Stimulated activated CD8-positive, alpha-beta memory T cell treated with anti-CD3 and anti-CD28 coated beads, Interleukin-4, amount 100 ng/mL, for 48 hours (primary cell): ENCODE measurements around the gene UROS.

ENCODE experiments used
- DNase-seq: peaks from one replicate; pipeline ENCODE4 v3.0.0-alpha.2; 2020

Gene UROS

GRCh38 chr10:125757742-125758141, 65.3 kb downstream of the UROS start:
- no peak for DNase-seq

GRCh38 chr10:125756853-125757487, 66.1 kb downstream of the UROS start:
- no peak for DNase-seq

GRCh38 chr10:125756196-125756595, 66.9 kb downstream of the UROS start:
- no peak for DNase-seq

GRCh38 chr10:125747417-125747816, 75.6 kb downstream of the UROS start:
- DNase-seq = no peak

- DNase-seq = no peak
These were observed 78.1 kb downstream of the UROS start for GRCh38 chr10:125744909-125745308.

- DNase-seq = no peak
These were observed 80.6 kb downstream of the UROS start for GRCh38 chr10:125742465-125742864.

- no peak for DNase-seq
These were observed 82.9 kb downstream of the UROS start for GRCh38 chr10:125739994-125740679.
